Brain microvascular endothelial cell (primary cell): ENCODE measurements around the gene AUTS2.

Experiments used
- DNase-seq: peaks from one replicate; pipeline ENCODE4 v3.0.0-alpha.2; 2020
- H3K27ac ChIP-seq: fragments of 250-450 bp; sonication (Bioruptor Pico); 2 replicates; pipeline ENCODE4 v1.5.1; 2020; ENCODE audit warnings: mild to moderate bottlenecking, moderate library complexity
- H3K27me3 ChIP-seq: fragments of 250-450 bp; sonication (Bioruptor Pico); replicated peaks from 2 replicates; pipeline ENCODE4 v1.5.1; 2020; ENCODE audit warnings: mild to moderate bottlenecking
- H3K36me3 ChIP-seq: fragments of 250-450 bp; sonication (Bioruptor Pico); replicated peaks from 2 replicates; pipeline ENCODE4 v1.5.1; 2020; ENCODE audit warnings: mild to moderate bottlenecking
- H3K4me3 ChIP-seq: 2 replicates; pipeline ENCODE4 v1.5.1; 2011; ENCODE audit warnings: low read depth, mild to moderate bottlenecking, control low read depth, low read length, moderate library complexity
- in situ Hi-C: cut with HindIII; loops from 2 replicates; pipeline ENCODE4 v1.10.0; 2017; ENCODE audit warnings: low sequenced_read_pairs, low pct_ligation_motif_present
- TF ChIP-seq, protein P1 (sequence below): IDR thresholded peaks from 2 replicates; pipeline ENCODE4 v1.5.1; 2011; ENCODE audit warnings: low read depth, mild to moderate bottlenecking, moderate library complexity, low read length, control low read depth, inconsistent platforms; ENCODE audit errors: missing control alignments

Gene AUTS2

DNA sequence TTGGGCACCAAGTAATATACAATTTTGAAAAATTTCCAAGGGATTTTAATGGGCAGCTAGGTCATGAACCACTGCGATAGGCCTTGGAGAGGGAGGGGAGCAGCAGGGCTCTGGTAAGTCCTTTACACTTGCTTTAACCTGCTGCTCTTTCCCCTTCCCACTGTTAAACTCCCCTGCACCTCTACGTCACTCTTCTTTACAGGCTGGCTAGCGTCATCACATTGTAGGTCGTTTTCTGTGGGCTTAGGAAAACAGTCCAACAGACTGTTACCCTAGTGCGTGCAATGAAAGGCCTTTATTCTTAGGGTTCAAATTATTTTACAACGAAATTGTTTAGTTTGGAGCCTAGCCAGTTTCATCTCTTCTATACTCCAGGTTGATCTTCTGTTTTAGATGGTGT lies 235.7 kb downstream of the AUTS2 start:
- Histone ChIP-seq H3K36me3 (no peaks in the 10 kb centered on the region), H3K27ac (no peak overlapping the region), H3K4me3 (no peak overlapping the region), H3K27me3 (no peaks in the 10 kb centered on the region)
- no peak for DNase-seq
- TF ChIP-seq, protein P1, sequence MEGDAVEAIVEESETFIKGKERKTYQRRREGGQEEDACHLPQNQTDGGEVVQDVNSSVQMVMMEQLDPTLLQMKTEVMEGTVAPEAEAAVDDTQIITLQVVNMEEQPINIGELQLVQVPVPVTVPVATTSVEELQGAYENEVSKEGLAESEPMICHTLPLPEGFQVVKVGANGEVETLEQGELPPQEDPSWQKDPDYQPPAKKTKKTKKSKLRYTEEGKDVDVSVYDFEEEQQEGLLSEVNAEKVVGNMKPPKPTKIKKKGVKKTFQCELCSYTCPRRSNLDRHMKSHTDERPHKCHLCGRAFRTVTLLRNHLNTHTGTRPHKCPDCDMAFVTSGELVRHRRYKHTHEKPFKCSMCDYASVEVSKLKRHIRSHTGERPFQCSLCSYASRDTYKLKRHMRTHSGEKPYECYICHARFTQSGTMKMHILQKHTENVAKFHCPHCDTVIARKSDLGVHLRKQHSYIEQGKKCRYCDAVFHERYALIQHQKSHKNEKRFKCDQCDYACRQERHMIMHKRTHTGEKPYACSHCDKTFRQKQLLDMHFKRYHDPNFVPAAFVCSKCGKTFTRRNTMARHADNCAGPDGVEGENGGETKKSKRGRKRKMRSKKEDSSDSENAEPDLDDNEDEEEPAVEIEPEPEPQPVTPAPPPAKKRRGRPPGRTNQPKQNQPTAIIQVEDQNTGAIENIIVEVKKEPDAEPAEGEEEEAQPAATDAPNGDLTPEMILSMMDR, result no peak
- in situ Hi-C loops, result no loop called here

DNA sequence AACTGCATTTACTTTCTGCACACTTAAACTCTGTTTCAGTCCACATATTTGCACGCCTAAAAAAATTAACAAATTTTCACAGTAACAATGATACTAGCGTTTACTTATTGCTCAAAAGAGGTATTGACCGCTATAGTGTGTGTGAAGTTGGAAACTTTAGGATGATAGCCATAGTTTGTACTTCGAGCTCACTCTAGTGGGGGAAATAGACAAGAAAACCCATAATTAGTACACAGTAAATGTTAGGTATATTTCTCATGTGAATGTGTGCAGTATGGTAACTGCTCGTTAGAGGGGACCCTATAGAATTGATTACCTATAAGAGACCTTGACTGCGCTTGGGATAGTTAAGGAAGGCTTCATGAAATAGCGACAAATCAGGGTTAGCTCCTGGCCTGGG lies 238.4 kb downstream of the AUTS2 start:
- H3K27me3 ChIP-seq, result no peaks in the 10 kb centered on the region
- DNase-seq, result no peak
- in situ Hi-C loops, result no loop called here
- TF ChIP-seq, protein P1, result no peak
- no peak overlapping the region for H3K27ac ChIP-seq
- H3K4me3 ChIP-seq, result no peak overlapping the region
- no peaks in the 10 kb centered on the region for H3K36me3 ChIP-seq

DNA sequence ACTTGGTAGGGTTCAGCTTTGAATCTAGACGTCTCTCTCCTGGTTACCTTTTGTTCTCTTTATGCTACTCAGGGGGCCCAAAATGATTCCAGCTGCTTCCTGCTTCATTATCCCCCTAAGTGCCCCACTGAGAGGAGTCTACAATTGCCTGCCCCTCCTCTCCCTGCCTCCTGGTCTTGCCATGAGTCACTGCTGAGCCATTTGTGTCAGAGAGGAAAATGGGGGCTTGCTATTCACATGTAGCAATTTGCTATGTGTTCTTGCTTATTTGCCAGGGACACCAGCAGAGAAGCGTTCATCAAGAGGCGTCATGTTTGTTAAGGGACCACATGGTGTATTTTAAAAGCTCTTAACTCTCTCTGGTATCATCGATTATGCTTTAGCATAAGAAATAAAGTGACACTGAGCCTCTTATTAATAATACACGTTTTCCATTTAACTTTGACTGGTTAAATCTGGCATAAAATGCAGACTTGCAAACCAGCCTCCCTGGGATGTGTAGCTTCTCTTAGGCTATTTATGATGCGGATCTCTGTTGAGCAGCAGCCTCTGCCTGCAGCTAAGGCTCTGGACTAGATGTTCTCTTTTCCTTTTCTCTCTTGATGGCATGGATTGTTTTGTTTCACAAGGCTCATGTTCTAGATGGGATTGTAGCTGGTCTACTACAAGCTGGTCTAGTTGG lies 239.3 kb downstream of the AUTS2 start:
- no peak overlapping the region for H3K4me3 ChIP-seq
- TF ChIP-seq, protein P1, result no peak
- no peaks in the 10 kb centered on the region for H3K27me3 ChIP-seq
- no peak for DNase-seq
- no peak overlapping the region for H3K27ac ChIP-seq
- in situ Hi-C loops, result no loop called here
- no peaks in the 10 kb centered on the region for H3K36me3 ChIP-seq

DNA sequence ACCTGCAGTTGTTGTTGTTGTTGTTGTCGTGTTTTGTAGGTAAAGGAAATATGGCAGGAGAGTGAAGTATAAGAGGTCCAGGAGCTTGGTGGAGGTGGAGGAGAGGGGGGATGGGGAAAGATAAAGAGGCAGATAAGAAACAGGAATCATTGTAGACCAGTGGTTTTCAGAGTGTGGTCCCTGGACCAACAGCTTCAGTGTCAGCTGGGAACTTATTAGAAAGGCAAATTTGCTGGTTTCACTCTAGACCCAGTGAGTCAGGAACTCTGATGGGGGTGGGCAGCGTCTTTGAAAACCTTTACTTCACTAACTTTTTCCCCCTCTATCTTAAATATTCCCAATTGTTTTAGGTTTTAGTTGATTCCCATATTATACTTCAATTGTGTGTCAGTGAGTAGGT lies 241.5 kb downstream of the AUTS2 start:
- TF ChIP-seq, protein P1, result no peak
- Histone ChIP-seq H3K27ac (no peak overlapping the region), H3K27me3 (no peaks in the 10 kb centered on the region)

DNA sequence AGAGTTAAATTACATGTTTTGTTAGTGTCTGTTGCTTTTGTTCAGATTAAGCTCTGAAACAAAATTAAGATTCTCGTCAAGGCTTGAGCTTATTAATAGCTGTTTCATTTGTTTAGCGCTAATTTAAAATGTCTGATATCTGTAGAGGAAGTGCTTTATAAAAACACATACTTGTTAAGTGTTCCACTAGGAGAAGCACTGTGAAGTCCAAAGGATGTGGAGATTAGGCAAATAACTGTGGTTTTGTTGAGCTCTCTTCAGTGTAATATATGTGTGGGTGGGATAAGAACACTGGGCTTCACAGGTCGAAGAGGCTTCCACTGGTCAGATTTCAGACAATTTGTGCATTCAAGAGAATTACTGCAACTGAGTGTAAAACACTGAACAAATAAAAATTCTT lies 242.0 kb downstream of the AUTS2 start:
- no peak for DNase-seq
- TF ChIP-seq, protein P1, result no peak
- Histone ChIP-seq H3K4me3 (no peak overlapping the region), H3K27me3 (no peaks in the 10 kb centered on the region), H3K27ac (no peak overlapping the region), H3K36me3 (no peaks in the 10 kb centered on the region)
- in situ Hi-C loops, result no loop called here

More for the DNA sequence above, 241.5 kb downstream of the AUTS2 start:
- no peaks in the 10 kb centered on the region for H3K36me3 ChIP-seq
- H3K4me3 ChIP-seq, result no peak overlapping the region
- no peak for DNase-seq
- in situ Hi-C loops, result no loop called here

DNA sequence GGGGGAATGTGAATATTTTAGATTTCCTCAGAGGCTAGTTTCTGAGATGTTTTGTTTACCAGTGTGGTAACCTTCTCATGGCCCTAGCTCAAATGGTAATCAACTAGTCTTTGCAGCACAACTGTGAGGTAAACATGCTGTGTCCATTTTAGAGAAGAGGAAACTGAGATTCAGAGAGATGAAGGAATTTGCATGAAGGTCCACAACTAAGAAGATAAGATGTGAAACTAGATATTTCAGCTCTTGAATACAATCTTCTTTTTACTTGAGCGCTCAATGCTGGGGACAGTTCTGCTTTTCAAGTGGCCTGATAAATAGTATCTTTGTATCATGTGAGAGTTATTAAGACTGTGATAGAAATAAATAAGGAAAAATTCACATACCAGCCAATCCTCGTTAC lies 245.4 kb downstream of the AUTS2 start:
- TF ChIP-seq, protein P1, result no peak
- H3K4me3 ChIP-seq, result no peak overlapping the region
- H3K27ac ChIP-seq, result no peak overlapping the region
- no peaks in the 10 kb centered on the region for H3K36me3 ChIP-seq
- DNase-seq, result no peak
- no peaks in the 10 kb centered on the region for H3K27me3 ChIP-seq
- in situ Hi-C loops, result no loop called here
